Type B pancreatic cell (in vitro differentiated cells): ENCODE measurements around the gene RNF187. TPM values are rescaled to one million over a fixed set of nuclear protein-coding genes. Genes with fewer than 3 reads are reported as not detected.

Experiments
- DNase-seq: peaks from one replicate; pipeline ENCODE4 v3.0.0; 2021; ENCODE audit warnings: mixed read lengths; ENCODE audit not compliant: unreplicated experiment; ENCODE audit errors: extremely low spot score
- H3K27ac Mint-ChIP-seq: 2 replicates; pipeline ENCODE4 v1.8.0; 2021; ENCODE audit warnings: mild to moderate bottlenecking, mixed read lengths
- H3K27me3 Mint-ChIP-seq: 2 replicates; pipeline ENCODE4 v1.8.0; 2021; ENCODE audit warnings: mixed read lengths
- H3K36me3 Mint-ChIP-seq: 2 replicates; pipeline ENCODE4 v1.8.0; 2021; ENCODE audit warnings: mixed read lengths
- H3K4me1 Mint-ChIP-seq: one replicate; pipeline ENCODE4 v1.8.0; 2021; ENCODE audit warnings: mixed read lengths; ENCODE audit not compliant: unreplicated experiment
- H3K4me3 Mint-ChIP-seq: 2 replicates; pipeline ENCODE4 v1.8.0; 2021; ENCODE audit warnings: mild to moderate bottlenecking, mixed read lengths
- H3K9me3 Mint-ChIP-seq: 2 replicates; pipeline ENCODE4 v1.8.0; 2021; ENCODE audit warnings: mixed read lengths
- total RNA-seq: library from RNA; stranded (reverse); gene quantifications from 2 replicates; pipeline ENCODE4 v1.2.1, GENCODE V29; 2021; ENCODE audit warnings: low replicate concordance
- TF ChIP-seq, protein P1 (sequence below): fragments of 200-600 bp; sonication (generic); conservative IDR thresholded peaks from 2 replicates; pipeline ENCODE4 v1.5.0; 2021; ENCODE audit warnings: antibody characterized with exemption, mild to moderate bottlenecking

RNF187 gene
- total RNA-seq, 1 donor from 2014 or later = 117 TPM

- Mint-ChIP-seq H3K9me3 (peaks cover 41% of the 10 kb centered on the region), H3K27me3 (no peaks in the 10 kb centered on the region), H3K27ac (no peak overlapping the region), H3K4me3 (no peak overlapping the region), H3K4me1 (no peaks in the 10 kb centered on the region), H3K36me3 (no peaks in the 10 kb centered on the region)
- DNase-seq = no peak
- TF ChIP-seq, protein P1, sequence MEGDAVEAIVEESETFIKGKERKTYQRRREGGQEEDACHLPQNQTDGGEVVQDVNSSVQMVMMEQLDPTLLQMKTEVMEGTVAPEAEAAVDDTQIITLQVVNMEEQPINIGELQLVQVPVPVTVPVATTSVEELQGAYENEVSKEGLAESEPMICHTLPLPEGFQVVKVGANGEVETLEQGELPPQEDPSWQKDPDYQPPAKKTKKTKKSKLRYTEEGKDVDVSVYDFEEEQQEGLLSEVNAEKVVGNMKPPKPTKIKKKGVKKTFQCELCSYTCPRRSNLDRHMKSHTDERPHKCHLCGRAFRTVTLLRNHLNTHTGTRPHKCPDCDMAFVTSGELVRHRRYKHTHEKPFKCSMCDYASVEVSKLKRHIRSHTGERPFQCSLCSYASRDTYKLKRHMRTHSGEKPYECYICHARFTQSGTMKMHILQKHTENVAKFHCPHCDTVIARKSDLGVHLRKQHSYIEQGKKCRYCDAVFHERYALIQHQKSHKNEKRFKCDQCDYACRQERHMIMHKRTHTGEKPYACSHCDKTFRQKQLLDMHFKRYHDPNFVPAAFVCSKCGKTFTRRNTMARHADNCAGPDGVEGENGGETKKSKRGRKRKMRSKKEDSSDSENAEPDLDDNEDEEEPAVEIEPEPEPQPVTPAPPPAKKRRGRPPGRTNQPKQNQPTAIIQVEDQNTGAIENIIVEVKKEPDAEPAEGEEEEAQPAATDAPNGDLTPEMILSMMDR = no peak
Measured at GRCh38 chr1:228538831-228539230, 51.6 kb downstream of the RNF187 start.

DNA sequence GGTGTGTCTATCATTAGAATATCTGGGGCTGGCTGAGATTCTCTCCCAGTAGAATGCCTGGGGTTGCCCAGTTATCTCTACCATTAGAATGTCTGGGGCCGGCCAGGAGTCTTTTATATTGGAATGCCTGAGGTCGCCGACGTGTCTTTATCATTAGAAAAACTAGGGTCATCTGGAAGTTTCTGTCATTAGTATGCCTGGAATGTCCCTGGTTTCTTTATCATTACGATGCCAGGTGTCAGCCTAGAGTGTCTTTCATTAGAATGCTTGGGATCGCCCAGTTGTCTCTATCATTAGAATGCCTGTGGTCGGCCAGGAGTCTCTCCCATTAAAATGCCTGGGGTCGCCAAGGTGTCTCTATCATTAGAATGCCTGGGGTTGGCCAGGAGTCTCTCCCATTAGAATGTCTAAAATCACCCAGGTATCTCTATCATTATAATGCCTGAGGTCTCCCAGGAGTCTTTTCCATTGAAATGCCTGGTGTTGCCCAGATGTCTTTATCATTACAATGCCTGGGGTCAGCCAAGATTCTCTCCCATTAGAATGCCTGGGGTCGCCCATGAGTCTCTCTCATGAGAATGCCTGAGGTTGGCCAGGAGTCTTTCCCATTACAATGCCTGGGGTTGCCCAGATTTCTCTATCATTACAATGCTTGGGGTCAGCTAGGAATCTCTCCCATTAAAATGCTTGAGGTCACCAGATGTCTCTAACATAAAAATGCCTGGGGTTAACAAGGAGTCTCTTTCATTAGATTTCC lies 53.2 kb downstream of the RNF187 start:
- Mint-ChIP-seq H3K4me1 (no peaks in the 10 kb centered on the region), H3K9me3 (peaks cover 36% of the 10 kb centered on the region), H3K36me3 (no peaks in the 10 kb centered on the region), H3K27ac (no peak overlapping the region), H3K4me3 (no peak overlapping the region), H3K27me3 (no peaks in the 10 kb centered on the region)
- DNase-seq = no peak
- TF ChIP-seq, protein P1 = no peak

- H3K9me3 Mint-ChIP-seq = peaks cover 30% of the 10 kb centered on the region
- no peaks in the 10 kb centered on the region for H3K27me3 Mint-ChIP-seq
- H3K27ac Mint-ChIP-seq = no peak overlapping the region
- no peaks in the 10 kb centered on the region for H3K36me3 Mint-ChIP-seq
- TF ChIP-seq, protein P1 = no peak
- no peaks in the 10 kb centered on the region for H3K4me1 Mint-ChIP-seq
- H3K4me3 Mint-ChIP-seq = no peak overlapping the region
- no peak for DNase-seq
Measured at GRCh38 chr1:228541725-228542124, 54.5 kb downstream of the RNF187 start.

DNA sequence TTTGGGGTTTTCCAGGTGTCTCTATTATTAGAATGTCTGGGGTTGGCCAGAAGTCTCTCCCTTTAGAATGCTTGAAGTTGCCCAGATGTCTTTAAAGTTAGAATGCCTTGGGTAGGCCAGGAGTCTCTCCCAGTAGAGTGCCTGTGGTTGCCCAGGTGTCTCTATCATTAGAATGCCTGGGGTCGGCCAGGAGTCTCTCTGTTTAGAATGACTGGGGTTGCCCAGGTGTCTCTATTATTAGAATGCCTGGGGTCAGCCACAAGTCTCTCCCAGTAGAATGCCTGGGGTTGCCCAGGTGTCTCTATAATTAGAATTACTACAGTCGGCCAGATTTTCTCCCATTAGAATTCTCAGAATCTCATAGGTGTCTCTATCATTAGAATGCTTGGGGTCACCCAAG lies 55.2 kb downstream of the RNF187 start:
- peaks cover 23% of the 10 kb centered on the region for H3K9me3 Mint-ChIP-seq
- DNase-seq = no peak
- no peak overlapping the region for H3K27ac Mint-ChIP-seq
- H3K27me3 Mint-ChIP-seq = no peaks in the 10 kb centered on the region
- TF ChIP-seq, protein P1 = no peak
- H3K4me1 Mint-ChIP-seq = no peaks in the 10 kb centered on the region
- H3K4me3 Mint-ChIP-seq = no peak overlapping the region
- no peaks in the 10 kb centered on the region for H3K36me3 Mint-ChIP-seq

DNA sequence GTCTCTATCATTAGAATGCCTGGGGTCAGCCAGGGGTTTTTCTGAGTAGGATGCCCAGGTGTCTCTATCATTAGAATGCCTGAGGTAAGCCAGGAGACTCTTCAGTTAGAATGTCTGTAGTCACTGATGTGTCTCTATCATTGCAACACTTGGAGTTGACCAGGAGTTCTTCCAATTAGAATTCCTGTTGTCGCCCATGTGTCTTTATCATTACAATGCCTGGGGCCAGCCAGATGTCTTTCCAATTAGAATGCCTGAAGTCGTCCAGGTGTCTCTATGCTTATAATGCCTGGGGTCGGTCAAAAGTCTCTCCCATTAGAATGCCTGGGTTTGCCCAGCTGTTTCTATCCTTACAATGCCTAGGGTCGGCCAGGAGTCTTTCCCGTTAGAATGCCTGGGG lies 55.8 kb downstream of the RNF187 start:
- H3K9me3 Mint-ChIP-seq = peaks cover 22% of the 10 kb centered on the region
- H3K4me3 Mint-ChIP-seq = no peak overlapping the region
- DNase-seq = no peak
- H3K4me1 Mint-ChIP-seq = no peaks in the 10 kb centered on the region
- H3K36me3 Mint-ChIP-seq = no peaks in the 10 kb centered on the region
- TF ChIP-seq, protein P1 = no peak
- no peak overlapping the region for H3K27ac Mint-ChIP-seq
- H3K27me3 Mint-ChIP-seq = no peaks in the 10 kb centered on the region
